GM12878 (cell line): ENCODE results near the gene SDHAF1. TPM values are rescaled to one million over a fixed set of nuclear protein-coding genes. Genes with fewer than 3 reads are reported as not detected.

ENCODE experiments used
- ATAC-seq: fragments of 200-7000 bp; cut with Tn5 transposase; 3 replicates; pipeline ENCODE4 v1.9.1; 2020; ENCODE audit warnings: mild to moderate bottlenecking, moderate library complexity
- BruUV-seq: library from RNA; stranded (reverse); fragments of 400-500 nt; replicated peaks from 2 replicates; lab custom pipeline; 2021; lab: Mats Ljungman, UMichigan
- CTCF ChIA-PET: fragments of 300-600 bp; sonication (Branson Sonifier 250); formaldehyde crosslinking; extraction: SDS; loops from one replicate; lab custom pipeline; 2021; ENCODE audit warnings: inconsistent platforms; lab: Yijun Ruan, JAX
- POLR2A ChIA-PET: fragments of 350-600 bp; formaldehyde crosslinking; extraction: SDS; loops from one replicate; lab custom pipeline; 2021; ENCODE audit warnings: inconsistent platforms; lab: Charles Lee
- RAD21 ChIA-PET: fragments of 300-600 bp; sonication (Branson Sonifier 250); formaldehyde crosslinking; loops from one replicate; lab custom pipeline; 2023; ENCODE audit warnings: antibody characterized with exemption; ENCODE audit not compliant: unreplicated experiment; lab: Charles Lee
- SMC1A ChIA-PET: fragments of 300-600 bp; sonication (Branson Sonifier 250); formaldehyde crosslinking; loops from one replicate; lab custom pipeline; 2023; ENCODE audit not compliant: unreplicated experiment, uncharacterized antibody; lab: Charles Lee
- DNase-seq: peaks from one replicate; pipeline ENCODE4 v3.0.0-alpha.2; 2011; ENCODE audit warnings: low read depth, low spot score
- FAIRE-seq: peaks from 3 replicates; lab custom pipeline; 2011; peaks lifted over from hg19 to GRCh38; lab: Jason Lieb, UNC
- H2AFZ ChIP-seq: 2 replicates; pipeline ENCODE4 v1.6.0; 2011; ENCODE audit warnings: low read depth, low read length, control low read depth; ENCODE audit not compliant: control insufficient read depth
- H3K27ac ChIP-seq: 2 replicates; pipeline ENCODE4 v1.5.1; 2011; ENCODE audit warnings: control low read depth; ENCODE audit not compliant: control insufficient read depth, insufficient read depth
- H3K27me3 ChIP-seq, 2 experiments: replicated peaks in 1 of 2; 2 replicates each; pipeline versions ENCODE4 v1.6.0 to v1.6.1; 2011; ENCODE audit warnings: low read length in 1 of 2; ENCODE audit not compliant: control insufficient read depth in 2 of 2, insufficient read depth in 2 of 2
- H3K36me3 ChIP-seq, 2 experiments: 2 replicates each; pipeline ENCODE4 v1.5.1; 2011; ENCODE audit warnings: low read length in 1 of 2; ENCODE audit not compliant: control insufficient read depth in 2 of 2, insufficient read depth in 2 of 2
- H3K4me1 ChIP-seq: 2 replicates; pipeline ENCODE4 v1.6.1; 2011; ENCODE audit warnings: mild to moderate bottlenecking, low read length, moderate library complexity, mixed read lengths; ENCODE audit not compliant: control insufficient read depth, insufficient read depth
- H3K4me2 ChIP-seq: 2 replicates; pipeline ENCODE4 v1.6.0; 2011; ENCODE audit warnings: control low read depth; ENCODE audit not compliant: control insufficient read depth, insufficient read depth
- H3K4me3 ChIP-seq: fragments of 200-600 bp; sonication (generic); 2 replicates; pipeline ENCODE4 v1.5.1; 2016
- H3K79me2 ChIP-seq: 2 replicates; pipeline ENCODE4 v1.6.0; 2011; ENCODE audit warnings: low read length; ENCODE audit not compliant: control insufficient read depth, insufficient read depth
- H3K9ac ChIP-seq: 2 replicates; pipeline ENCODE4 v1.8.0; 2011; ENCODE audit warnings: low read length, control low read depth, mixed read lengths; ENCODE audit not compliant: control insufficient read depth, insufficient read depth
- H3K9me3 ChIP-seq: replicated peaks from 3 replicates; pipeline ENCODE4 v1.5.1; 2011; ENCODE audit warnings: mild to moderate bottlenecking, low read length; ENCODE audit not compliant: control insufficient read depth, insufficient read depth
- H4K20me1 ChIP-seq: 2 replicates; pipeline ENCODE4 v1.6.0; 2011; ENCODE audit not compliant: control insufficient read depth, insufficient read depth
- BMI1 ChIP-seq: fragments of 450-650 bp; IDR thresholded peaks from 2 replicates; pipeline ENCODE4 v1.6.1; 2016; ENCODE audit warnings: mild to moderate bottlenecking, moderate library complexity, borderline replicate concordance
- CBX5 ChIP-seq: sonication (generic); IDR thresholded peaks from 2 replicates; pipeline ENCODE4 v1.6.1; 2016; ENCODE audit warnings: low read depth, moderate library complexity, mild to moderate bottlenecking, inconsistent platforms
- MEF2B ChIP-seq: fragments of 450-650 bp; IDR thresholded peaks from 2 replicates; pipeline ENCODE4 v1.6.1; 2018; ENCODE audit warnings: mild to moderate bottlenecking, moderate library complexity; ENCODE audit not compliant: partially characterized antibody, poor library complexity, severe bottlenecking
- YBX1 ChIP-seq: fragments of 450-650 bp; IDR thresholded peaks from 2 replicates; pipeline ENCODE4 v1.6.1; 2016; ENCODE audit warnings: antibody characterized with exemption
- ZNF622 ChIP-seq: fragments of 450-650 bp; IDR thresholded peaks from 2 replicates; pipeline ENCODE4 v1.6.1; 2017; ENCODE audit warnings: mild to moderate bottlenecking, inconsistent platforms
- WGBS: methylation state at CpG from one replicate; pipeline ENCODE4 v1.1.6; 2016; ENCODE audit warnings: low lambda C conversion rate; ENCODE audit not compliant: insufficient replicate concordance, insufficient coverage; ENCODE audit errors: missing lambda C conversion rate; 5-methylcytosine and 5-hydroxymethylcytosine counted together
- in situ Hi-C: fragments of 300-500 bp; cut with MboI; formaldehyde crosslinking; loops from 9 replicates; pipeline ENCODE4 v1.14.3; 2018; ENCODE audit warnings: mixed read lengths
- intact Hi-C: fragments of 100-400 bp; cut with micrococcal nuclease; formaldehyde crosslinking; loops from one replicate; pipeline ENCODE4 v1.14.2; 2022; ENCODE audit not compliant: unreplicated experiment
- polyA plus RNA-seq, 11 experiments: library from polyadenylated mRNA; depleted of rRNA in 4 of 11; unstranded in 6 of 11; stranded (reverse) in 5 of 11; fragments of >200 nt; fragmentation: Nextera tagmentation in 4 of 11; fragmentation: Illumina TruSeq in 1 of 11; extraction: Ambion mirVana in 4 of 11; extraction: Trizol in 1 of 11; gene quantifications; 1 replicate in 1 of 11; 2 replicates in 10 of 11; pipeline versions ENCODE4 v1.2.1 to v1.2.3, GENCODE V29; 2011 to 2016; ENCODE audit warnings: inconsistent platforms in 2 of 11, missing spikeins in 2 of 11, low read depth in 1 of 11
- total RNA-seq, 4 experiments: library from RNA; depleted of rRNA in 3 of 4; stranded (reverse); fragments of >200 nt in 3 of 4; fragmentation: Illumina TruSeq in 1 of 4; extraction: Trizol in 1 of 4; gene quantifications; 2 replicates each; pipeline versions ENCODE4 v1.2.1 to v1.2.3, GENCODE V29; 2013 to 2021
- TF ChIP-seq, protein P1 (sequence below): IDR thresholded peaks from 2 replicates; pipeline ENCODE4 v1.6.1; 2011; ENCODE audit warnings: mild to moderate bottlenecking, low read depth, low read length, moderate library complexity; ENCODE audit not compliant: insufficient replicate concordance
- TF ChIP-seq, protein P2 (sequence below): IDR thresholded peaks from 2 replicates; pipeline ENCODE4 v1.6.1; 2012; ENCODE audit warnings: low read depth, low read length, improper control_type of control experiment
- TF ChIP-seq, protein P3 (sequence below): fragments of 450-650 bp; IDR thresholded peaks from 2 replicates; pipeline ENCODE4 v1.6.1; 2018; ENCODE audit warnings: borderline replicate concordance, mild to moderate bottlenecking; ENCODE audit not compliant: partially characterized antibody
- TF ChIP-seq, protein P4 (sequence below): fragments of 150-350 bp; IDR thresholded peaks from 2 replicates; pipeline ENCODE4 v1.6.1; 2014; ENCODE audit warnings: mild to moderate bottlenecking, low read depth, low read length

The SDHAF1 gene
- total and polyA plus RNA-seq, 10 of the 15 experiments (the other 5 are each of a cell fraction or from before 2014, with no cell fraction given) = 0.74 to 45.6 (median 24.4) TPM

DNA sequence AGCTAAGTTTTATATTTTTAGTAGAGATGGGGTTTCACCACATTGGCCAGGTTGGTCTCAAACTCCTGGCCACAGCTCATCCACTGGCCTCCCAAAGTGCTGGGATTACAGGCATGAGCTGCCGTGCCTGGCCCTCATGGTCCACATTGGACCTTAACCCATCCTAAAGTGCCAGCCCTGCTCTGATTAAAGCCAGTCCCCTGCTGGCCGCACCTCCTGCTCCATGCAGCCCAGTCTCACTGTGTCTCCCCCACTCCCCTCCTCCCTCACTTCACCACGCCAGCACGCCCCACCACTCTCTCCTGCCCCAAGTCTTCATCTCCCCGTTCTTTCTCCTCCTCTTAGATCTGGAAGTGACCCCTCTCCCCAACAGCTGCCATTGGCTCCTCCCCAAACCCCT is 16.7 kb upstream of the SDHAF1 start:
- no peak overlapping the region for H3K9ac ChIP-seq
- no peaks in the 10 kb centered on the region for H3K9me3 ChIP-seq
- SMC1A ChIA-PET = no interaction called here
- FAIRE-seq = no peak
- H3K27ac ChIP-seq = no peak overlapping the region
- H3K36me3 ChIP-seq = no peaks in the 10 kb centered on the region
- H3K4me2 ChIP-seq = no peak overlapping the region
- H3K79me2 ChIP-seq = no peaks in the 10 kb centered on the region
- TF ChIP-seq, protein P1, sequence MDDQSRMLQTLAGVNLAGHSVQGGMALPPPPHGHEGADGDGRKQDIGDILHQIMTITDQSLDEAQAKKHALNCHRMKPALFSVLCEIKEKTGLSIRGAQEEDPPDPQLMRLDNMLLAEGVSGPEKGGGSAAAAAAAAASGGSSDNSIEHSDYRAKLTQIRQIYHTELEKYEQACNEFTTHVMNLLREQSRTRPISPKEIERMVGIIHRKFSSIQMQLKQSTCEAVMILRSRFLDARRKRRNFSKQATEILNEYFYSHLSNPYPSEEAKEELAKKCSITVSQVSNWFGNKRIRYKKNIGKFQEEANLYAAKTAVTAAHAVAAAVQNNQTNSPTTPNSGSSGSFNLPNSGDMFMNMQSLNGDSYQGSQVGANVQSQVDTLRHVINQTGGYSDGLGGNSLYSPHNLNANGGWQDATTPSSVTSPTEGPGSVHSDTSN = no peak
- TF ChIP-seq CBX5 (no peak), MEF2B (no peak), ZNF622 (no peak), YBX1 (no peak), BMI1 (no peak)
- TF ChIP-seq, protein P2, sequence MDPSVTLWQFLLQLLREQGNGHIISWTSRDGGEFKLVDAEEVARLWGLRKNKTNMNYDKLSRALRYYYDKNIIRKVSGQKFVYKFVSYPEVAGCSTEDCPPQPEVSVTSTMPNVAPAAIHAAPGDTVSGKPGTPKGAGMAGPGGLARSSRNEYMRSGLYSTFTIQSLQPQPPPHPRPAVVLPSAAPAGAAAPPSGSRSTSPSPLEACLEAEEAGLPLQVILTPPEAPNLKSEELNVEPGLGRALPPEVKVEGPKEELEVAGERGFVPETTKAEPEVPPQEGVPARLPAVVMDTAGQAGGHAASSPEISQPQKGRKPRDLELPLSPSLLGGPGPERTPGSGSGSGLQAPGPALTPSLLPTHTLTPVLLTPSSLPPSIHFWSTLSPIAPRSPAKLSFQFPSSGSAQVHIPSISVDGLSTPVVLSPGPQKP = no peak
- TF ChIP-seq, protein P3, sequence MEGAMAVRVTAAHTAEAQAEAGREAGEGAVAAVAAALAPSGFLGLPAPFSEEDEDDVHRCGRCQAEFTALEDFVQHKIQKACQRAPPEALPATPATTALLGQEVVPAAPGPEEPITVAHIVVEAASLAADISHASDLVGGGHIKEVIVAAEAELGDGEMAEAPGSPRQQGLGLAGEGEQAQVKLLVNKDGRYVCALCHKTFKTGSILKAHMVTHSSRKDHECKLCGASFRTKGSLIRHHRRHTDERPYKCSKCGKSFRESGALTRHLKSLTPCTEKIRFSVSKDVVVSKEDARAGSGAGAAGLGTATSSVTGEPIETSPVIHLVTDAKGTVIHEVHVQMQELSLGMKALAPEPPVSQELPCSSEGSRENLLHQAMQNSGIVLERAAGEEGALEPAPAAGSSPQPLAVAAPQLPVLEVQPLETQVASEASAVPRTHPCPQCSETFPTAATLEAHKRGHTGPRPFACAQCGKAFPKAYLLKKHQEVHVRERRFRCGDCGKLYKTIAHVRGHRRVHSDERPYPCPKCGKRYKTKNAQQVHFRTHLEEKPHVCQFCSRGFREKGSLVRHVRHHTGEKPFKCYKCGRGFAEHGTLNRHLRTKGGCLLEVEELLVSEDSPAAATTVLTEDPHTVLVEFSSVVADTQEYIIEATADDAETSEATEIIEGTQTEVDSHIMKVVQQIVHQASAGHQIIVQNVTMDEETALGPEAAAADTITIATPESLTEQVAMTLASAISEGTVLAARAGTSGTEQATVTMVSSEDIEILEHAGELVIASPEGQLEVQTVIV = no peak
- TF ChIP-seq, protein P4, sequence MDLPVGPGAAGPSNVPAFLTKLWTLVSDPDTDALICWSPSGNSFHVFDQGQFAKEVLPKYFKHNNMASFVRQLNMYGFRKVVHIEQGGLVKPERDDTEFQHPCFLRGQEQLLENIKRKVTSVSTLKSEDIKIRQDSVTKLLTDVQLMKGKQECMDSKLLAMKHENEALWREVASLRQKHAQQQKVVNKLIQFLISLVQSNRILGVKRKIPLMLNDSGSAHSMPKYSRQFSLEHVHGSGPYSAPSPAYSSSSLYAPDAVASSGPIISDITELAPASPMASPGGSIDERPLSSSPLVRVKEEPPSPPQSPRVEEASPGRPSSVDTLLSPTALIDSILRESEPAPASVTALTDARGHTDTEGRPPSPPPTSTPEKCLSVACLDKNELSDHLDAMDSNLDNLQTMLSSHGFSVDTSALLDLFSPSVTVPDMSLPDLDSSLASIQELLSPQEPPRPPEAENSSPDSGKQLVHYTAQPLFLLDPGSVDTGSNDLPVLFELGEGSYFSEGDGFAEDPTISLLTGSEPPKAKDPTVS = no peak
- no peak for ATAC-seq
- in situ Hi-C loops (no loop called here), intact Hi-C loops (no loop called here)
- BruUV-seq = no TSS peak
- CTCF ChIA-PET = no interaction called here
- no peak overlapping the region for H2AFZ ChIP-seq
- H4K20me1 ChIP-seq = no peaks in the 10 kb centered on the region
- RAD21 ChIA-PET = no interaction called here
- POLR2A ChIA-PET = no interaction called here
- H3K4me3 ChIP-seq = no peak overlapping the region
- 27% methylated on average over 2 of the region's 5 CpGs for WGBS
- no peaks in the 10 kb centered on the region for H3K4me1 ChIP-seq
- DNase-seq = no peak
- no peaks in the 10 kb centered on the region for H3K27me3 ChIP-seq
